AG04449 (cell line): ENCODE results near the gene SPAG6.
"Not testable (repeated sequence)": the region's sequence is repeated elsewhere in the genome, so short reads cannot be mapped to it uniquely, and the experiment has no call there.

Experiments used
- CTCF ChIA-PET: fragments of 350-600 bp; formaldehyde crosslinking; extraction: SDS; loops from one replicate; lab custom pipeline; 2021; ENCODE audit warnings: antibody characterized with exemption; lab: Yijun Ruan, JAX
- POLR2A ChIA-PET: fragments of 400-600, 350-600 bp; formaldehyde crosslinking; extraction: SDS; loops from one replicate; lab custom pipeline; 2020; ENCODE audit warnings: antibody characterized with exemption, inconsistent platforms; lab: Yijun Ruan, JAX
- DNase-seq: peaks from one replicate; pipeline ENCODE4 v3.0.0-alpha.2; 2010; ENCODE audit warnings: low read depth, low spot score
- H3K4me3 ChIP-seq: 2 replicates; pipeline ENCODE4 v1.5.1; 2011; ENCODE audit warnings: low read depth, mild to moderate bottlenecking, control low read depth, low read length
- CTCF ChIP-seq: IDR thresholded peaks from one replicate; pipeline ENCODE4 v1.5.1; 2011; ENCODE audit warnings: mild to moderate bottlenecking, moderate library complexity, low read length, control low read depth, inconsistent platforms; ENCODE audit not compliant: insufficient read depth; ENCODE audit errors: missing control alignments

Gene SPAG6

DNA sequence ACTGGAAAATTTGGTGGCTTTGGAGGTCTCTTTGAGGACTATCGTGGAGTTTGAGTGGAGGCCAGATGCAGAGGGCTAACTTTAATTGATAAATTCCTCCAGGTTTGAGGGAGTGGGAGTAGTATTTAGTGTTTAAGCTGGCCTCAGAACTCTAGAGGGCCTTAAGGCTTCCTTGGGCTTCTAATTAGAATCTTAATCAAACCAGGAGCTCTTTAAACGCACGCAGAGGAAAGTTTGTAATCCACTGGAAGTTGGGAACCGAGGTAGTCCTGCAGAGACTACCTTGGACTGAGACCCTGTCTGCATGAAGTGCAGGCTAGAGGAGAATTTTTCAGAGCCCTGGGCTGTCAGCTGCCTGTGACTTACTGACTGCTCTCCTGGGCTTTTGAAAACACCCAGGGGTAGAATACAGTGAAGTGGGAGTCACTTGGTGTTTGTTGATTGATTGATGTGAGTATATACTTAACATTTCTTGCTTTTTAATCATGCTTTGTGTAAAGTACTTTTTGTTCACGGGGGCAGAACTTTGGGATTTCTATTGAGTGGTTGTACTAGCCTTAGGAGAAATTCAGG, 5.9 kb downstream of the SPAG6 start:
- POLR2A ChIA-PET = no interaction called here
- no peak for DNase-seq
- CTCF ChIA-PET = no interaction called here
- no peak for TF ChIP-seq CTCF
- no peak overlapping the region for H3K4me3 ChIP-seq

DNA sequence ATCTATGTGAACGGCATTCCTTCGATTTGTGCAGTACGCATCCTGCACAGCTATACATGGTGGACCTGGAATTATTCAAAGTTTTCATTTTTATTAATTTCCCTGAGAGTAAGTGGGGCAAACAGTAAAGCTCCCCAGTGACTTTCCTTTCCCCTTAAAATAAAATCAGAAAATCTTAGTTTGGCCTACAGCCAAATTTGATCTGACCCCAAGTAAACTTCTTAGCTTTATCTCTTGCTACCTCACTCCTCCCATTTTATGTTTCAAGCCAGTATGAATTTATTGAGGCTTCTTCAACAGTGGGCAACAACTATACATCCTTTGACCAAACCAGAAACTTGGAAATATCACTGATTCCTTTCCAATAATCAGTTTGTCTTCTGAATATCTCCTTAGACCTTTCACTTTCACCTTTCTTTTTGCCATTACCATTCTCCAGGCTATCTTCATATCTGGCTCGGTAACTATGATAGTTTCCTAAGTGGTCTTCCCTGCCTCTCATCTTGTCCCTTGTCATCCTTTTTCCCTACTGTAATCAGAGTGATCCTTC, 11.1 kb downstream of the SPAG6 start:
- no peak for TF ChIP-seq CTCF
- CTCF ChIA-PET = no interaction called here
- POLR2A ChIA-PET = no interaction called here
- DNase-seq = no peak
- H3K4me3 ChIP-seq = no peak overlapping the region

DNA sequence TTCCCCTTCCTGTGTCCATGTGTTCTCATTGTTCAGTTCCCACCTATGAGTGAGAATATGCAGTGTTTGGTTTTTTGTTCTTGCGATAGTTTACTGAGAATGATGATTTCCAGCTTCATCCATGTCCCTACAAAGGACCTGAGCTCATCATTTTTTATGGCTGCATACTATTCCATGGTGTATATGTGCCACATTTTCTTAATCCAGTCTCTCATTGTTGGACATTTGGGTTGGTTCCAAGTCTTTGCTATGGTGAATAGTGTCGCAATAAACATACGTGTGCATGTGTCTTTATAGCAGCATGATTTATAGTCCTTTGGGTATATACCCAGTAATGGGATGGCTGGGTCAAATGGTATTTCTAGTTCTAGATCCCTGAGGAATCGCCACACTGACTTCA, 12.5 kb downstream of the SPAG6 start:
- H3K4me3 ChIP-seq, POLR2A ChIA-PET, DNase-seq, CTCF ChIA-PET: not testable (repeated sequence)

- ChIA-PET POLR2A (no interaction called here), CTCF (no interaction called here)
- no peak for DNase-seq
- no peak overlapping the region for H3K4me3 ChIP-seq
- no peak for TF ChIP-seq CTCF
Measured at GRCh38 chr10:22363305-22363704, 18.0 kb downstream of the SPAG6 start.

DNA sequence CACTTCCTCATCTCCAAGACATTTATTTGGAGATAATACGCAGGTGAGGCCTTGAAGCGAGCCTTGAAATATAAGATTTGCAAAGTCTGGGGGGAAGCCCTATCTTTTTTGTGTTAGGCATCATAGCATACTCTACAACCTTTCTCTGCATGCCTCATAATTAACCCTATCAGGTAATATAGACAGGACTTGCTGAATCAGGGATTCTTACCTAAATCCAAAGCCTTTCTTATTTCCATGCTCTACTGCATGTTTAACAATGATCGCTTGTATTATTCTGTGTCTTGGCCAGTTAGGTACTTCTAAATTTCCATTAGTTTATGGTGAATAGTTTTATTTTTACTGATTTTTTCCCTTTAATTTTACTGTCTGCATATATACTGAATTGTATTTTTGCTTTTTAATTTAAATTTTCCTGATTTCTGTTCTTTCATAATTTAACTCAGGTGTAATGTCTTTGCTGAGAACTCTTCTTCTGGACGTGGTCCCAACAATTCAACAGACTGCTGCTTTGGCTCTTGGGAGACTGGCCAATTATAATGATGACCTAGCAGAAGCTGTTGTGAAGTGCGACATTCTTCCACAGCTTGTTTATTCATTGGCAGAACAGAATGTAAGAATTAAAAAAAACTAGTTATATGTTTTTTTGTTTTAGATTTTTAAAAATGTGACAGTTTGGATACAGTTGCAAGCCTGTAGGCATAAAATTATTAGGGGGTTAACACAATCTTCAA, 19.3 kb downstream of the SPAG6 start:
- ChIA-PET CTCF (no interaction called here), POLR2A (no interaction called here)
- no peak overlapping the region for H3K4me3 ChIP-seq
- TF ChIP-seq CTCF = no peak
- DNase-seq = no peak

DNA sequence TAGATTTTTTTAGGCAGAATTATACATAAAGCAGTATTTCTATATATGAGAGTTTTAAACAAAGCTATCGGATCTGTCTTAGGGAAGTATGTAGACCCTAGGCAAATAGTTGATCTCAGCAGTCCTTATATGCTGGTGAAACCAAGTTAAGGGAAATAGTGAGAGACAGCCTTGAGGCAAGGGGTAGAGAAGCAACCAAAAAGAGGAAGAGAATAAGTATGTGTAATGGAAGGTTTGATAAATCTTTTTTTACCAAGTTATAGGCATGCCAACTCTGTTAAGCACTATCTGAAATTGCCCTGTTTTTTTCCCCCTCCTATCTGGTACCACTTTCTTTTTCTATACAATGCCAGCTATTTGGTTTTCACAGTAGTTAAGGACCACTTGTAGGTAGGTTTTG, 19.9 kb downstream of the SPAG6 start:
- CTCF ChIA-PET = no interaction called here
- no peak for DNase-seq
- POLR2A ChIA-PET = no interaction called here
- no peak overlapping the region for H3K4me3 ChIP-seq
- TF ChIP-seq CTCF = no peak
